Endothelial cell of umbilical vein (primary cell): ENCODE measurements around the gene ZKSCAN4. TPM values are rescaled to one million over a fixed set of nuclear protein-coding genes. Genes with fewer than 3 reads are reported as not detected.

Experiments used
- BruUV-seq: library from RNA; stranded (reverse); fragments of 400-500 nt; replicated peaks from 2 replicates; lab custom pipeline; 2021; lab: Mats Ljungman, UMichigan
- CTCF ChIA-PET: fragments of 300-600, 350-600 bp; sonication (Branson Sonifier 250); formaldehyde crosslinking; loops from one replicate; lab custom pipeline; 2021; ENCODE audit warnings: antibody characterized with exemption, inconsistent platforms; lab: Charles Lee
- POLR2A ChIA-PET: fragments of 300-600, 350-600 bp; sonication (Branson Sonifier 250); formaldehyde crosslinking; loops from one replicate; lab custom pipeline; 2021; ENCODE audit warnings: antibody characterized with exemption, inconsistent platforms; lab: Charles Lee
- DNase-seq: peaks from one replicate; pipeline ENCODE4 v3.0.0-alpha.2; 2011; ENCODE audit warnings: low read depth, low spot score
- FAIRE-seq: peaks from 2 replicates; lab custom pipeline; 2011; peaks lifted over from hg19 to GRCh38; lab: Jason Lieb, UNC
- H2AFZ ChIP-seq: 2 replicates; pipeline ENCODE4 v1.6.0; 2012; ENCODE audit warnings: low read depth, low read length, control low read depth, inconsistent platforms
- H3K27ac ChIP-seq: 2 replicates; pipeline ENCODE4 v1.5.1; 2011; ENCODE audit warnings: low read depth, mild to moderate bottlenecking, control low read depth, low read length, moderate library complexity; ENCODE audit not compliant: insufficient read depth
- H3K27me3 ChIP-seq, 2 experiments: 2 replicates each; pipeline versions ENCODE4 v1.6.0 to v1.6.1; 2011; ENCODE audit warnings: low read length in 2 of 2, mixed read lengths in 1 of 2; ENCODE audit not compliant: control insufficient read depth in 2 of 2, insufficient read depth in 2 of 2
- H3K36me3 ChIP-seq, 2 experiments: 2 replicates in 1 of 2; 3 replicates in 1 of 2; pipeline ENCODE4 v1.5.1; 2011; ENCODE audit warnings: low read length in 2 of 2, mild to moderate bottlenecking in 1 of 2, moderate library complexity in 1 of 2; ENCODE audit not compliant: control insufficient read depth in 2 of 2, insufficient read depth in 2 of 2; ENCODE audit errors: extremely low read depth in 1 of 2
- H3K4me1 ChIP-seq: 3 replicates; pipeline ENCODE4 v1.5.1; 2011; ENCODE audit warnings: mild to moderate bottlenecking, low read length; ENCODE audit not compliant: control insufficient read depth, insufficient read depth; ENCODE audit errors: extremely low read depth
- H3K4me2 ChIP-seq: 2 replicates; pipeline ENCODE4 v1.6.1; 2011; ENCODE audit warnings: low read length, control low read depth, mixed read lengths; ENCODE audit not compliant: insufficient read depth
- H3K4me3 ChIP-seq, 3 experiments: fragments of 200-600 bp in 1 of 3; sonication (generic), shearing (Covaris generic) in 1 of 3; replicated peaks in 1 of 3; 2 replicates each; pipeline ENCODE4 v1.5.1; 2011 to 2016; ENCODE audit warnings: control low read depth in 3 of 3, low read length in 3 of 3, mild to moderate bottlenecking in 2 of 3, inconsistent platforms in 1 of 3, low read depth in 1 of 3, moderate library complexity in 1 of 3; ENCODE audit not compliant: insufficient read depth in 1 of 3
- H3K79me2 ChIP-seq: 2 replicates; pipeline ENCODE4 v1.6.0; 2012; ENCODE audit warnings: low read length, inconsistent platforms; ENCODE audit not compliant: control insufficient read depth, insufficient read depth
- H3K9ac ChIP-seq: replicated peaks from 2 replicates; pipeline ENCODE3; 2011; ENCODE audit warnings: low read length, control low read depth; ENCODE audit not compliant: insufficient read depth; ENCODE audit errors: extremely low read depth
- H3K9me1 ChIP-seq: replicated peaks from 3 replicates; pipeline ENCODE4 v1.6.0; 2011; ENCODE audit warnings: mild to moderate bottlenecking, low read length; ENCODE audit not compliant: control insufficient read depth, insufficient read depth; ENCODE audit errors: extremely low read depth
- H3K9me3 ChIP-seq: replicated peaks from 2 replicates; pipeline ENCODE4 v1.5.1; 2012; ENCODE audit warnings: low read length, inconsistent platforms; ENCODE audit not compliant: control insufficient read depth, insufficient read depth
- H4K20me1 ChIP-seq: replicated peaks from 2 replicates; pipeline ENCODE3; 2011; ENCODE audit warnings: mild to moderate bottlenecking, low read length; ENCODE audit not compliant: control insufficient read depth, insufficient read depth; ENCODE audit errors: extremely low read depth
- EZH2 ChIP-seq: IDR thresholded peaks from 2 replicates; pipeline ENCODE4 v1.6.1; 2012; ENCODE audit warnings: borderline replicate concordance, low read depth, mild to moderate bottlenecking, moderate library complexity, low read length, inconsistent platforms; ENCODE audit not compliant: severe bottlenecking
- FOS ChIP-seq: IDR thresholded peaks from 2 replicates; pipeline ENCODE4 v1.6.1; 2011; ENCODE audit warnings: mild to moderate bottlenecking, low read length, moderate library complexity, borderline replicate concordance; ENCODE audit not compliant: insufficient read depth
- GATA2 ChIP-seq: IDR thresholded peaks from 2 replicates; pipeline ENCODE4 v1.7.0; 2011; ENCODE audit warnings: low read depth, mild to moderate bottlenecking, moderate library complexity, mixed read lengths, low read length; ENCODE audit not compliant: insufficient read length, insufficient read depth
- JUN ChIP-seq: IDR thresholded peaks from 2 replicates; pipeline ENCODE4 v1.6.1; 2011; ENCODE audit warnings: borderline replicate concordance, low read depth; ENCODE audit not compliant: insufficient read length, insufficient read depth
- MYC ChIP-seq: IDR thresholded peaks from one replicate; pipeline ENCODE4 v1.6.1; 2011; ENCODE audit warnings: mild to moderate bottlenecking, low read depth, low read length
- POLR2A ChIP-seq: IDR thresholded peaks from 2 replicates; pipeline ENCODE4 v1.6.1; 2012; ENCODE audit warnings: low read depth, mild to moderate bottlenecking, control low read depth, low read length
- POLR2AphosphoS5 ChIP-seq: IDR thresholded peaks from 2 replicates; pipeline ENCODE4 v1.6.1; 2012; ENCODE audit warnings: low read depth, mild to moderate bottlenecking, control low read depth, low read length, moderate library complexity; ENCODE audit not compliant: insufficient read depth
- dilution Hi-C: fragments of 300-500 bp; cut with MboI; formaldehyde crosslinking; loops from one replicate; pipeline ENCODE4 v1.15.0; 2019; ENCODE audit warnings: low sequenced_read_pairs; ENCODE audit not compliant: extremely low pct_ligation_motif_present
- intact Hi-C: fragments of 100-400 bp; cut with micrococcal nuclease; formaldehyde crosslinking; loops from one replicate; pipeline ENCODE4 v1.10.0; 2022
- polyA plus RNA-seq, 4 experiments: library from polyadenylated mRNA; depleted of rRNA in 3 of 4; stranded (reverse) in 3 of 4; unstranded in 1 of 4; fragments of >200 nt; gene quantifications; 2 replicates each; pipeline versions ENCODE4 v1.2.1 to v1.2.3, GENCODE V29; 2011 to 2012; ENCODE audit warnings: missing spikeins in 1 of 4
- total RNA-seq: library from RNA; stranded (reverse); gene quantifications from 2 replicates; pipeline ENCODE4 v1.2.3, GENCODE V29; 2021
- TF ChIP-seq, protein P1 (sequence below), 2 donors: IDR thresholded peaks; 1 replicate in 1 of 2; 2 replicates in 1 of 2; pipeline ENCODE4 v1.5.1; 2011; ENCODE audit warnings: low read length in 2 of 2, mild to moderate bottlenecking in 2 of 2, moderate library complexity in 2 of 2, control low read depth in 1 of 2, inconsistent platforms in 1 of 2, low read depth in 1 of 2; ENCODE audit not compliant: insufficient read depth in 1 of 2; ENCODE audit errors: extremely low read depth in 1 of 2
- TF ChIP-seq, protein P2 (sequence below): IDR thresholded peaks from 2 replicates; pipeline ENCODE4 v1.6.1; 2011; ENCODE audit not compliant: insufficient read depth, insufficient read length

Gene ZKSCAN4
- total and polyA plus RNA-seq, 2 donors (not counting 3 experiments of a cell fraction or from before 2014, with no cell fraction given) = 1.3 to 3.6 TPM

DNA sequence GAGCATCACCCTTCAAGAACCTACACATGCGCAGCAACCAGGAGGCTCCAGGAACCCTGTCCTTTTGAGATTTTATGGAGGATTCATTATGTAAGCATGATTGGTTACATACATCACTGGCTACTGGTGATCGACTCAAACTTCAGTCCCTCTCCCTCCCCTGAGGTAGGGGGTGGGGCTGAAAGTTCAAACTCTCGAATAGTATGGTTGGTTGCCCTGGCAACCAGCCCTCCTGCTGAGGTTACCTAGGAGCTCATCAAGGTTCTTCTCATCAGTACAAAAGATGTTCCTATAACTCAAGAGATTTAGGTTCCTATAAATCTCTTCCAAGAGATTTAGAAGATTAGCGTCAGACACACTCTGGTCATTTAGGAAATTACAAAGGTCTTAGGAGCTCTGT lies 48.9 kb downstream of the ZKSCAN4 start:
- FAIRE-seq (no peak), DNase-seq (no peak)
- Histone ChIP-seq H4K20me1 (no peaks in the 10 kb centered on the region), H3K9me3 (no peaks in the 10 kb centered on the region), H3K4me2 (no peak overlapping the region), H3K79me2 (no peaks in the 10 kb centered on the region), H3K9me1 (no peaks in the 10 kb centered on the region), H3K27me3 (peaks cover 25 to 63% of the 10 kb centered on the region in 2 experiments), H3K4me3 (no peak overlapping the region), H3K9ac (no peak overlapping the region), H3K36me3 (no peaks in the 10 kb centered on the region), H3K27ac (no peak overlapping the region), H3K4me1 (peaks cover 12% of the 10 kb centered on the region), H2AFZ (no peak overlapping the region)
- intact Hi-C loops (no loop called here), dilution Hi-C loops (no loop called here)
- no TSS peak for BruUV-seq
- POLR2A ChIA-PET = no interaction called here
- TF ChIP-seq MYC = no peak
- TF ChIP-seq EZH2 = no peak
- TF ChIP-seq JUN = no peak
- TF ChIP-seq, protein P1, sequence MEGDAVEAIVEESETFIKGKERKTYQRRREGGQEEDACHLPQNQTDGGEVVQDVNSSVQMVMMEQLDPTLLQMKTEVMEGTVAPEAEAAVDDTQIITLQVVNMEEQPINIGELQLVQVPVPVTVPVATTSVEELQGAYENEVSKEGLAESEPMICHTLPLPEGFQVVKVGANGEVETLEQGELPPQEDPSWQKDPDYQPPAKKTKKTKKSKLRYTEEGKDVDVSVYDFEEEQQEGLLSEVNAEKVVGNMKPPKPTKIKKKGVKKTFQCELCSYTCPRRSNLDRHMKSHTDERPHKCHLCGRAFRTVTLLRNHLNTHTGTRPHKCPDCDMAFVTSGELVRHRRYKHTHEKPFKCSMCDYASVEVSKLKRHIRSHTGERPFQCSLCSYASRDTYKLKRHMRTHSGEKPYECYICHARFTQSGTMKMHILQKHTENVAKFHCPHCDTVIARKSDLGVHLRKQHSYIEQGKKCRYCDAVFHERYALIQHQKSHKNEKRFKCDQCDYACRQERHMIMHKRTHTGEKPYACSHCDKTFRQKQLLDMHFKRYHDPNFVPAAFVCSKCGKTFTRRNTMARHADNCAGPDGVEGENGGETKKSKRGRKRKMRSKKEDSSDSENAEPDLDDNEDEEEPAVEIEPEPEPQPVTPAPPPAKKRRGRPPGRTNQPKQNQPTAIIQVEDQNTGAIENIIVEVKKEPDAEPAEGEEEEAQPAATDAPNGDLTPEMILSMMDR (IDR thresholded peaks at IDR 0.05; ENCODE audit: extremely low read depth in 1 of 2, insufficient read depth in 1 of 2, low read depth in 1 of 2, low read length in 2 of 2) = no peak
- TF ChIP-seq FOS = no peak
- no peak for TF ChIP-seq GATA2
- no peak for TF ChIP-seq POLR2A
- TF ChIP-seq, protein P2, sequence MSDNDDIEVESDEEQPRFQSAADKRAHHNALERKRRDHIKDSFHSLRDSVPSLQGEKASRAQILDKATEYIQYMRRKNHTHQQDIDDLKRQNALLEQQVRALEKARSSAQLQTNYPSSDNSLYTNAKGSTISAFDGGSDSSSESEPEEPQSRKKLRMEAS = no peak
- no peak for TF ChIP-seq POLR2AphosphoS5
- CTCF ChIA-PET = no interaction called here
